H9 (cell line): ENCODE measurements around the gene GOLGA6L25. TPM values are rescaled to one million over a fixed set of nuclear protein-coding genes. Genes with fewer than 3 reads are reported as not detected.
"Not testable (repeated sequence)": the region's sequence is repeated elsewhere in the genome, so short reads cannot be mapped to it uniquely, and the experiment has no call there.

Experiments
- DNase-seq: peaks from one replicate; pipeline ENCODE4 v3.0.0-alpha.2; 2017
- H2AFZ ChIP-seq: one replicate; pipeline ENCODE4 v1.6.1; 2013; ENCODE audit warnings: mild to moderate bottlenecking, low read length, control low read depth, moderate library complexity
- H2AK5ac ChIP-seq: 2 replicates; pipeline ENCODE4 v1.6.1; 2013; ENCODE audit warnings: low read length, control low read depth, mixed read lengths; ENCODE audit not compliant: insufficient read length
- H2BK120ac ChIP-seq: one replicate; pipeline ENCODE4 v1.6.1; 2013; ENCODE audit warnings: low read depth, mild to moderate bottlenecking, low read length, control low read depth, inconsistent platforms; ENCODE audit not compliant: poor library complexity, severe bottlenecking
- H2BK12ac ChIP-seq: 2 replicates; pipeline ENCODE4 v1.6.1; 2013; ENCODE audit warnings: low read length, control low read depth, mixed read lengths, low read depth; ENCODE audit not compliant: insufficient read length
- H2BK15ac ChIP-seq: 2 replicates; pipeline ENCODE4 v1.6.1; 2013; ENCODE audit warnings: low read depth, low read length, control low read depth
- H2BK20ac ChIP-seq: one replicate; pipeline ENCODE4 v1.6.1; 2013; ENCODE audit warnings: low read depth, mild to moderate bottlenecking, low read length, control low read depth, inconsistent platforms; ENCODE audit not compliant: poor library complexity, severe bottlenecking
- H2BK5ac ChIP-seq: 2 replicates; pipeline ENCODE4 v1.6.1; 2013; ENCODE audit warnings: low read length, control low read depth, mixed read lengths; ENCODE audit not compliant: insufficient read length
- H3K14ac ChIP-seq: 2 replicates; pipeline ENCODE4 v1.6.1; 2013; ENCODE audit warnings: low read length, control low read depth; ENCODE audit not compliant: insufficient read depth
- H3K18ac ChIP-seq: 2 replicates; pipeline ENCODE4 v1.6.1; 2013; ENCODE audit warnings: low read depth, mild to moderate bottlenecking, mixed read lengths, low read length, control low read depth; ENCODE audit not compliant: insufficient read length
- H3K23ac ChIP-seq: 2 replicates; pipeline ENCODE4 v1.6.1; 2013; ENCODE audit warnings: low read length, control low read depth, mixed read lengths, low read depth; ENCODE audit not compliant: insufficient read length
- H3K23me2 ChIP-seq: 2 replicates; pipeline ENCODE4 v1.6.1; 2013; ENCODE audit warnings: low read depth, mild to moderate bottlenecking, mixed read lengths, low read length, control low read depth; ENCODE audit not compliant: insufficient read length, poor library complexity, severe bottlenecking
- H3K27ac ChIP-seq: 2 replicates; pipeline ENCODE4 v1.5.1; 2013; ENCODE audit warnings: low read length, control low read depth, mixed read lengths, low read depth; ENCODE audit not compliant: insufficient read length
- H3K27me3 ChIP-seq: 2 replicates; pipeline ENCODE4 v1.6.1; 2013; ENCODE audit warnings: low read length, control low read depth, inconsistent platforms; ENCODE audit not compliant: insufficient read depth
- H3K4ac ChIP-seq: 2 replicates; pipeline ENCODE4 v1.6.1; 2013; ENCODE audit warnings: low read depth, mild to moderate bottlenecking, control low read depth, inconsistent platforms, low read length, moderate library complexity
- H3K4me1 ChIP-seq: 2 replicates; pipeline ENCODE4 v1.6.1; 2013; ENCODE audit warnings: low read length, control low read depth, inconsistent platforms; ENCODE audit not compliant: insufficient read depth
- H3K4me2 ChIP-seq: 2 replicates; pipeline ENCODE4 v1.6.1; 2013; ENCODE audit warnings: low read length, control low read depth, mixed read lengths; ENCODE audit not compliant: insufficient read length, insufficient read depth
- H3K56ac ChIP-seq: 2 replicates; pipeline ENCODE4 v1.6.1; 2013; ENCODE audit warnings: low read depth, mild to moderate bottlenecking, mixed read lengths, low read length, control low read depth; ENCODE audit not compliant: insufficient read length
- H3K79me1 ChIP-seq: 2 replicates; pipeline ENCODE4 v1.6.1; 2013; ENCODE audit warnings: low read depth, mild to moderate bottlenecking, moderate library complexity, low read length, control low read depth, inconsistent platforms; ENCODE audit not compliant: insufficient read depth, poor library complexity, severe bottlenecking
- H3K79me2 ChIP-seq: 2 replicates; pipeline ENCODE4 v1.6.1; 2013; ENCODE audit warnings: low read length, control low read depth, inconsistent platforms; ENCODE audit not compliant: insufficient read depth
- H3K9ac ChIP-seq: 2 replicates; pipeline ENCODE4 v1.6.1; 2013; ENCODE audit warnings: low read length, control low read depth, mixed read lengths; ENCODE audit not compliant: insufficient read length; ENCODE audit errors: extremely low read depth
- H3K9me3 ChIP-seq: one replicate; pipeline ENCODE4 v1.6.1; 2013; ENCODE audit warnings: low read depth, low read length, inconsistent platforms; ENCODE audit not compliant: control insufficient read depth
- H3T11ph ChIP-seq: one replicate; pipeline ENCODE4 v1.6.1; 2013; ENCODE audit warnings: mild to moderate bottlenecking, low read length, control low read depth, inconsistent platforms
- H4K20me1 ChIP-seq: one replicate; pipeline ENCODE4 v1.6.1; 2013; ENCODE audit not compliant: control insufficient read depth, insufficient read length, insufficient read depth
- H4K5ac ChIP-seq: 2 replicates; pipeline ENCODE4 v1.6.1; 2013; ENCODE audit warnings: low read depth, mild to moderate bottlenecking, mixed read lengths, low read length, control low read depth; ENCODE audit not compliant: insufficient read length
- H4K8ac ChIP-seq: replicated peaks from 2 replicates; pipeline ENCODE4 v1.6.1; 2013; ENCODE audit warnings: low read length, control low read depth, mixed read lengths, low read depth; ENCODE audit not compliant: insufficient read length
- H4K91ac ChIP-seq: 2 replicates; pipeline ENCODE4 v1.6.1; 2013; ENCODE audit warnings: low read depth, mild to moderate bottlenecking, moderate library complexity, mixed read lengths, low read length, control low read depth; ENCODE audit not compliant: insufficient read length
- H3K27ac Mint-ChIP-seq, 3 experiments: 2 replicates in 2 of 3; 3 replicates in 1 of 3; pipeline ENCODE4 v1.8.0; 2020 to 2021; ENCODE audit warnings: mixed read lengths in 3 of 3, mild to moderate bottlenecking in 1 of 3, moderate library complexity in 1 of 3
- H3K27me3 Mint-ChIP-seq: 2 replicates; pipeline ENCODE4 v1.8.0; 2021; ENCODE audit warnings: low read depth, mild to moderate bottlenecking, moderate library complexity, mixed read lengths
- H3K36me3 Mint-ChIP-seq, 3 experiments: 2 replicates in 2 of 3; 3 replicates in 1 of 3; pipeline ENCODE4 v1.8.0; 2020 to 2021; ENCODE audit warnings: low read depth in 3 of 3, mixed read lengths in 3 of 3; ENCODE audit not compliant: insufficient read depth in 1 of 3
- H3K4me1 Mint-ChIP-seq, 2 experiments: 2 replicates each; pipeline ENCODE4 v1.8.0; 2020; ENCODE audit warnings: mixed read lengths in 2 of 2
- H3K4me3 Mint-ChIP-seq, 2 experiments: 2 replicates in 1 of 2; 3 replicates in 1 of 2; pipeline ENCODE4 v1.8.0; 2020 to 2021; ENCODE audit warnings: mild to moderate bottlenecking in 2 of 2, mixed read lengths in 2 of 2, moderate library complexity in 1 of 2
- H3K9me3 Mint-ChIP-seq, 2 experiments: 2 replicates in 1 of 2; 3 replicates in 1 of 2; pipeline ENCODE4 v1.8.0; 2020; ENCODE audit warnings: mild to moderate bottlenecking in 2 of 2, mixed read lengths in 2 of 2, moderate library complexity in 1 of 2
- WGBS: extraction: QIAGEN DNeasy Blood & Tissue Kit; methylation state at CpG from one replicate; pipeline ENCODE4 v1.1.7; 2013; ENCODE audit warnings: missing lambda C conversion rate, low lambda C conversion rate, mixed read lengths; ENCODE audit not compliant: insufficient read length; ENCODE audit errors: extremely low coverage; 5-methylcytosine and 5-hydroxymethylcytosine counted together
- total RNA-seq: library from RNA; stranded (reverse); gene quantifications from 2 replicates; pipeline ENCODE4 v1.2.1, GENCODE V29; 2021

The GOLGA6L25 gene
- total RNA-seq, 1 experiment from 2014 or later, result not detected

GRCh38 chr15:28532954-28533353 is 20.4 kb upstream of the GOLGA6L25 start, which contains the start of gene GOLGA8G:
TSS of gene GOLGA8G (minus strand) at chr15:28532971. CDS start at chr15:28532909, 62 bp downstream.
- H2BK20ac ChIP-seq, H2BK120ac ChIP-seq, H2AFZ ChIP-seq, H3K79me2 ChIP-seq, H3K27me3 Mint-ChIP-seq, H3K79me1 ChIP-seq, H4K5ac ChIP-seq, H2BK12ac ChIP-seq, H3K4me1 ChIP-seq, H3K36me3 Mint-ChIP-seq, H4K8ac ChIP-seq, H3K9me3 Mint-ChIP-seq, H3K4me3 Mint-ChIP-seq, H3K9me3 ChIP-seq, H3K27ac ChIP-seq, H3K4me2 ChIP-seq, H3K18ac ChIP-seq, H3K23ac ChIP-seq, H2BK15ac ChIP-seq, H3K56ac ChIP-seq, H3K9ac ChIP-seq, H3K14ac ChIP-seq, H4K91ac ChIP-seq, H2AK5ac ChIP-seq, H3K23me2 ChIP-seq, H3K4ac ChIP-seq, H4K20me1 ChIP-seq, H3T11ph ChIP-seq, H3K27ac Mint-ChIP-seq, H2BK5ac ChIP-seq, H3K27me3 ChIP-seq, H3K4me1 Mint-ChIP-seq: not testable (repeated sequence)
- peak; percentile 12 for DNase-seq
- no CpG with 5 or more reads among the region's 6 CpGs for WGBS

- not testable (repeated sequence) for H3K27me3 Mint-ChIP-seq, H3K9me3 Mint-ChIP-seq, H3K4me1 ChIP-seq, H3K27ac Mint-ChIP-seq, H3K79me1 ChIP-seq, H3K56ac ChIP-seq, H3K79me2 ChIP-seq, H3K27ac ChIP-seq, H4K91ac ChIP-seq, DNase-seq, H4K8ac ChIP-seq, H3K18ac ChIP-seq, H3T11ph ChIP-seq, H3K9ac ChIP-seq, H3K27me3 ChIP-seq, H3K4ac ChIP-seq, H3K4me1 Mint-ChIP-seq, H3K4me2 ChIP-seq, H2BK5ac ChIP-seq, H2BK15ac ChIP-seq, H3K23ac ChIP-seq, H2AK5ac ChIP-seq, H4K20me1 ChIP-seq, H4K5ac ChIP-seq, H2BK120ac ChIP-seq, H3K14ac ChIP-seq, H3K23me2 ChIP-seq, H3K4me3 Mint-ChIP-seq, H2BK20ac ChIP-seq, H2AFZ ChIP-seq, H3K36me3 Mint-ChIP-seq, H3K9me3 ChIP-seq, H2BK12ac ChIP-seq
- no CpG with 5 or more reads among the region's 13 CpGs for WGBS
Observed at GRCh38 chr15:28573351-28573750, 20.0 kb downstream of the GOLGA6L25 start.
